ENCODE results near the gene PITPNM2. TPM values are rescaled to one million over a fixed set of nuclear protein-coding genes. Genes with fewer than 3 reads are reported as not detected.

Gene PITPNM2
- total and polyA plus RNA-seq, 2 of the 8 experiments (the other 6 are each of a cell fraction or from before 2014, with no cell fraction given) = 0.59 to 3.4 TPM

- Histone ChIP-seq H3K4me3 (ENCODE audit: extremely low read depth in 1 of 4, insufficient read depth in 2 of 4, low read depth in 3 of 4, low read length in 4 of 4) (no peak overlapping the region), H3K18ac (ENCODE audit: extremely low read depth, low read length) (peak overlapping the region; percentile 6; the same call in 1 of the 2 replicates), H2BK12ac (ENCODE audit: low read depth, low read length) (0 out of 2 replicates have a peak overlapping the region, but pooled peaks have one; percentile 50), H2AFZ (ENCODE audit: low read length) (no peak overlapping the region), H3K27ac (ENCODE audit: low read depth, low read length) (no peak overlapping the region), H3K36me3 (ENCODE audit: control insufficient read depth in 2 of 4, insufficient read depth in 4 of 4, low read length in 3 of 4) (no peaks in the 10 kb centered on the region), H2BK5ac (ENCODE audit: low read depth, low read length) (0 out of 2 replicates have a peak overlapping the region, but pooled peaks have one; percentile 75), H4K5ac (ENCODE audit: insufficient read length, low read depth, low read length) (no peak overlapping the region), H3K9ac (replicated peaks in 1 of 4; ENCODE audit: extremely low read depth in 1 of 4, low read depth in 3 of 4, low read length in 3 of 4) (no peak overlapping the region), H3K23ac (ENCODE audit: insufficient read length) (no peak overlapping the region), H3K56ac (replicated peaks; ENCODE audit: insufficient read length, low read depth, low read length) (no peak overlapping the region), H3K23me2 (ENCODE audit: low read depth, low read length) (no peaks in the 10 kb centered on the region; the same call in 1 of the 2 replicates), H3K27me3 (replicated peaks in 1 of 4; ENCODE audit: control insufficient read depth in 3 of 4, extremely low read depth in 1 of 4, insufficient read depth in 3 of 4, low read length in 3 of 4) (no peaks in the 10 kb centered on the region), H3K4me1 (replicated peaks in 1 of 4; ENCODE audit: control insufficient read depth in 3 of 4, insufficient read depth in 4 of 4, low read length in 3 of 4) (no peaks in the 10 kb centered on the region), H2BK15ac (ENCODE audit: low read length) (peak overlapping the region; percentile 8; the same call in 1 of the 2 replicates), H2BK20ac (ENCODE audit: low read length) (no peak overlapping the region), H3K14ac (ENCODE audit: insufficient read length) (no peak overlapping the region), H3K79me1 (ENCODE audit: low read depth, low read length) (no peaks in the 10 kb centered on the region), H3K4ac (replicated peaks; ENCODE audit: insufficient read length, low read depth, low read length) (no peak overlapping the region), H4K8ac (ENCODE audit: extremely low read depth, insufficient read depth, low read length) (no peak overlapping the region), H2AK5ac (ENCODE audit: low read depth, low read length) (0 out of 2 replicates have a peak overlapping the region, but pooled peaks have one; percentile 72), H4K20me1 (replicated peaks in 1 of 2; ENCODE audit: control insufficient read depth in 1 of 2, insufficient read depth in 2 of 2, low read length in 2 of 2) (no peaks in the 10 kb centered on the region), H2BK120ac (replicated peaks; ENCODE audit: low read depth, low read length) (no peak overlapping the region), H3K4me2 (ENCODE audit: insufficient read depth in 1 of 2, low read depth in 2 of 2, low read length in 2 of 2) (no peak overlapping the region), H3K79me2 (ENCODE audit: control insufficient read depth in 1 of 2, insufficient read depth in 2 of 2, low read length in 2 of 2) (no peaks in the 10 kb centered on the region), H3K9me3 (ENCODE audit: insufficient read depth in 2 of 2, low read depth in 1 of 2, low read length in 1 of 2) (no peaks in the 10 kb centered on the region), H4K91ac (replicated peaks; ENCODE audit: insufficient read length, low read length) (no peak overlapping the region)
- TF ChIP-seq CBX8 (IDR thresholded peaks at IDR 0.05; ENCODE audit: borderline replicate concordance, low read depth, low read length) (no peak), SP2 (IDR thresholded peaks at IDR 0.05; ENCODE audit: low read length) (no peak), YY1 (IDR thresholded peaks at IDR 0.05; ENCODE audit: low read depth, low read length) (no peak), EGR1 (IDR thresholded peaks at IDR 0.05; ENCODE audit: borderline replicate concordance, low read depth, low read length) (no peak), TBP (IDR thresholded peaks at IDR 0.05; ENCODE audit: low read depth, low read length) (no peak), SP1 (IDR thresholded peaks at IDR 0.05; ENCODE audit: low read depth, low read length) (no peak), CREB1 (IDR thresholded peaks at IDR 0.05) (no peak), BACH1 (IDR thresholded peaks at IDR 0.05; ENCODE audit: low read length) (no peak), TCF12 (IDR thresholded peaks at IDR 0.05; ENCODE audit: low read depth, low read length) (no peak), CEBPB (IDR thresholded peaks at IDR 0.05; ENCODE audit: low read depth, low read length) (no peak), SIRT6 (IDR thresholded peaks at IDR 0.05; ENCODE audit: low read length) (no peak)
- DNase-seq (ENCODE audit: low read depth in 1 of 2, low spot score in 2 of 2) (no peak), FAIRE-seq (no peak)
- 93% methylated on average over 12 of the region's 12 CpGs; no CpG with 5 or more reads in 1 of the 2 experiments for WGBS, 2 experiments (ENCODE audit: extremely low coverage in 1 of 2, insufficient coverage in 1 of 2, insufficient read length in 1 of 2, insufficient replicate concordance in 2 of 2, low coverage in 1 of 2, low lambda C conversion rate in 2 of 2, missing lambda C conversion rate in 1 of 2)
- ChIA-PET CTCF (ENCODE audit: partially characterized antibody) (interaction anchor here (0.9 to 1.3 kb wide), 2 partner anchors 13 to 18 kb away, joined by 3 to 4 read pairs; no protein-coding TSS in a partner anchor), POLR2A (ENCODE audit: partially characterized antibody) (interaction anchor here (1.4 kb wide), 1 partner anchor 28 kb away, joined by 3 read pairs; no protein-coding TSS in a partner anchor)
Measured at GRCh38 chr12:123131879-123132402, 18.9 kb downstream of the PITPNM2 start.

Measured in H1 (cell line).